ENCODE data around the gene CHI3L1. TPM values are rescaled to one million over a fixed set of nuclear protein-coding genes. Genes with fewer than 3 reads are reported as not detected.
A peak's percentile ranks its signal among the peaks of the same experiment; 100 is the strongest.
"Not testable (repeated sequence)": the region's sequence is repeated elsewhere in the genome, so short reads cannot be mapped to it uniquely, and the experiment has no call there.

CHI3L1 gene
- 100 to 1,000 TPM in 2 of 4 donors, 10 to 100 TPM in 2; 80.5 to 188 (median 107) TPM for total RNA-seq

- no peak for TF ChIP-seq CTCF (IDR thresholded peaks at IDR 0.05)
- no peak for TF ChIP-seq POLR2A (IDR thresholded peaks at IDR 0.05)
- WGBS, 2 donors = 26 to 31% methylated on average over 14 of the region's 14 CpGs
- intact Hi-C loops (cut with DNase I; ENCODE audit: low total_unique reads) = no loop called here
- peak in 1 of 2 donors; percentile 85 for DNase-seq (ENCODE audit: low spot score in 2 of 2)
- no peak within 1 kb of the TSS for H3K4me3 ChIP-seq (ENCODE audit: low read depth, poor library complexity, severe bottlenecking)
These were observed at the start of gene CHI3L1 for GRCh38 chr1:203186446-203187303. Gene CHI3L1 (minus strand): TSS chr1:203186704. CDS start chr1:203186623, 81 bp downstream.

GRCh38 chr1:203234901-203235300 is 48.4 kb upstream of the CHI3L1 start:
- intact Hi-C loops (cut with DNase I; ENCODE audit: low total_unique reads); H3K4me3 ChIP-seq (ENCODE audit: low read depth, poor library complexity, severe bottlenecking): not testable (repeated sequence)
- WGBS, 2 donors = 83 to 94% methylated on average over 7 of the region's 7 CpGs

GRCh38 chr1:203229471-203230135 is 43.1 kb upstream of the CHI3L1 start, which contains the start of gene CHIT1:
Gene CHIT1 (minus strand): TSS chr1:203229673. CDS start chr1:203229636, 37 bp downstream.
- DNase-seq (ENCODE audit: low spot score in 2 of 2) = no peak
- intact Hi-C loops (cut with DNase I; ENCODE audit: low total_unique reads) = no loop called here
- TF ChIP-seq POLR2A (IDR thresholded peaks at IDR 0.05) (no peak), CTCF (IDR thresholded peaks at IDR 0.05) (no peak)
- H3K4me3 ChIP-seq (ENCODE audit: low read depth, poor library complexity, severe bottlenecking) = no peak within 1 kb of the TSS
- WGBS, 2 donors = 86 to 91% methylated on average over 7 of the region's 7 CpGs

More at GRCh38 chr1:203234901-203235300, 48.4 kb upstream of the CHI3L1 start:
- DNase-seq (ENCODE audit: low spot score in 2 of 2) = not testable (repeated sequence)

- TF ChIP-seq CTCF (IDR thresholded peaks at IDR 0.05) = no peak
- no peak for TF ChIP-seq POLR2A (IDR thresholded peaks at IDR 0.05)
- WGBS, 2 donors = 67 to 84% methylated on average over 4 of the region's 4 CpGs
- intact Hi-C loops (cut with DNase I; ENCODE audit: low total_unique reads) = no loop called here
- H3K4me3 ChIP-seq (ENCODE audit: low read depth, poor library complexity, severe bottlenecking) = no peak overlapping the region
- DNase-seq (ENCODE audit: low spot score in 2 of 2) = no peak
These were observed 42.2 kb upstream of the CHI3L1 start for GRCh38 chr1:203228670-203229069.

- no peak for DNase-seq (ENCODE audit: low spot score in 2 of 2)
- 83 to 87% methylated on average over 9 of the region's 9 CpGs for WGBS, 2 donors
- no peak overlapping the region for H3K4me3 ChIP-seq (ENCODE audit: low read depth, poor library complexity, severe bottlenecking)
- no peak for TF ChIP-seq CTCF (IDR thresholded peaks at IDR 0.05)
- no peak for TF ChIP-seq POLR2A (IDR thresholded peaks at IDR 0.05)
- intact Hi-C loops (cut with DNase I; ENCODE audit: low total_unique reads) = no loop called here
These were observed 41.0 kb upstream of the CHI3L1 start for GRCh38 chr1:203227371-203228083.

- 60 to 63% methylated on average over 4 of the region's 4 CpGs for WGBS, 2 donors
- DNase-seq (ENCODE audit: low spot score in 2 of 2) = no peak
- TF ChIP-seq POLR2A (IDR thresholded peaks at IDR 0.05) (no peak), CTCF (IDR thresholded peaks at IDR 0.05) (no peak)
- H3K4me3 ChIP-seq (ENCODE audit: low read depth, poor library complexity, severe bottlenecking) = no peak overlapping the region
- intact Hi-C loops (cut with DNase I; ENCODE audit: low total_unique reads) = no loop called here
These were observed 38.6 kb upstream of the CHI3L1 start for GRCh38 chr1:203225071-203225470.
